ENCODE data around the gene SOCS2. TPM values are rescaled to one million over a fixed set of nuclear protein-coding genes. Genes with fewer than 3 reads are reported as not detected.

Gene SOCS2
- total RNA-seq, 1 donor from 2014 or later: 32.0 TPM

GRCh38 chr12:93567174-93567573 is 5.3 kb upstream of the SOCS2 start:
- no peak for DNase-seq (ENCODE audit: low spot score)

DNA sequence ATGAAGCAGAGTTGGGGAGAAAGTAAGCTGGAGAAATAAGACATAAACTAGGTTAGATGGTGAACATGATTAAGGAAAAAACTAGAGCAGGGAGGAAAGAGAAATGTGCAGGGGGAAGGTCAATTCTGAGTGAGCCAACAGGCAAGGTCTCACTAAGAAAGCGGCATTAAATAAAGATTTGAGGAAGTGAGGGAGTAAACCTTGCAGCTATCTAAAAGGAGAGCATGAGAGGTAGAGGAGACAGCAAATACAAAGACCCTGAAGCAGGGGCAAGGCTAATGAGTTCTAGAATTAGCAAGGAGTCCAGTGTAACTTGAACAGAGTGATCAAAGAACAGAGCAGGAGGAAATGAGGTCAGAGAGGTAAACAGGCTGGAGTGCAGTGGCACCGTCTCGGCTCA is 4.4 kb upstream of the SOCS2 start:
- no peak for DNase-seq (ENCODE audit: low spot score)

DNA sequence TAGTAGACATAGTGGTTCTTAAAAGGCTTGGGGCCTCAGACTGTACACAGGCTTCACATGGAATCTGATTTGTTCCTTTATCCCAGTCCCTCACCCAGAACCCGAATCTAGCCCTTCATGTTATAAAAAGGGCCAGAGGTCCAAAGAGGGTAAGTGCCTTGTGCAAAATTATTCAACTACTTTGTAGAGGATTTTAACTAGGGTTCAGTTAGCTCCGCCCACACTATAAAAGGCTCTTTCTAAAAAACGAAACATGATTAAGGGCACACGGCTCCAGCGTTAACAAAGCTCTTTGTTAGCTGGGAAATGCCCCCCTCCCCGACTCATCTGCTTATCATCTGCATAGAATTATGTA is 3.2 kb upstream of the SOCS2 start:
- DNase-seq (ENCODE audit: low spot score): no peak

DNA sequence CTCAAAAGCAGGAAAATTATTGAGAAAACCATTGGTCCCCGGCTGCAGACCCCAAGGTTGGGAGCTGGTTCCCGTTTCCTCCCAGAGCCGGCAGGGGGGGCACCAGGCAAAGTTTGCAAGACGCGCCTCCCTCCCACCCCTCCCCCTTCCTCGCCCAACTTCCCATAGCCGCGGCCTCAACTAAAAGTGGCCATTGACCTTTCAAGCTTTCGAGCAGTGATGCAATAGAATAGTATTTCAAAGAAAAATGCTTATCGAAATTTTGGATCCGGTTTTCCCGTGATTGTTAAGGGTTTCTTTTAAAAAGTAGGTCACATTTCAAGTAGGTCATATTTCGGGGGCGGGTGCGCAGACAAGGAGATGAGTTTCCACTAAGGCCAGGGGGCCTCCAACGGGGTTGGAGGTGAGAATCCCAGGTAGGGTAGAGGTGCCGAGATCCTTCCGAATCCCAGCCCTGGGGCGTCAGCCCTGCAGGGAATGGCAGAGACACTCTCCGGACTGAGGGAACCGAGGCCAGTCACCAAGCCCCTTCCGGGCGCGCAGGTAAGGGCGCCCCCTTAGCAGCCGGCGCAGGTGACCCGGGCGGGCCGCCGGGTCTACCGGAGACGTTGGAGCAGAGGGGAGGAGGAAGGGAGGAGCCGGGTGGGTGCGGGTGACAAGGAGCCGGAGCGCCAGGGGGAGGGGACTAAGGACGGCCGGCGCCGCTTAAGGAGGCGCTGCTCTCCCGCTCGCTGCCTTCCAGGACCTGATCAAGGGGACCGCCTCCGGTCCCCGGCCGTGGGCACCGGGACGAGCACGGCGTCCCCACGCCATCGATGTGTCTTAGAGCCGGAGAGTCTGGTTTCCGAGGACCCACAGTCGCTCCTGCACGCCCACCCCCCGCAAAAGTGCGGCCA is 2.6 kb upstream of the SOCS2 start:
- peak; percentile 92 for DNase-seq (ENCODE audit: low spot score)

DNA sequence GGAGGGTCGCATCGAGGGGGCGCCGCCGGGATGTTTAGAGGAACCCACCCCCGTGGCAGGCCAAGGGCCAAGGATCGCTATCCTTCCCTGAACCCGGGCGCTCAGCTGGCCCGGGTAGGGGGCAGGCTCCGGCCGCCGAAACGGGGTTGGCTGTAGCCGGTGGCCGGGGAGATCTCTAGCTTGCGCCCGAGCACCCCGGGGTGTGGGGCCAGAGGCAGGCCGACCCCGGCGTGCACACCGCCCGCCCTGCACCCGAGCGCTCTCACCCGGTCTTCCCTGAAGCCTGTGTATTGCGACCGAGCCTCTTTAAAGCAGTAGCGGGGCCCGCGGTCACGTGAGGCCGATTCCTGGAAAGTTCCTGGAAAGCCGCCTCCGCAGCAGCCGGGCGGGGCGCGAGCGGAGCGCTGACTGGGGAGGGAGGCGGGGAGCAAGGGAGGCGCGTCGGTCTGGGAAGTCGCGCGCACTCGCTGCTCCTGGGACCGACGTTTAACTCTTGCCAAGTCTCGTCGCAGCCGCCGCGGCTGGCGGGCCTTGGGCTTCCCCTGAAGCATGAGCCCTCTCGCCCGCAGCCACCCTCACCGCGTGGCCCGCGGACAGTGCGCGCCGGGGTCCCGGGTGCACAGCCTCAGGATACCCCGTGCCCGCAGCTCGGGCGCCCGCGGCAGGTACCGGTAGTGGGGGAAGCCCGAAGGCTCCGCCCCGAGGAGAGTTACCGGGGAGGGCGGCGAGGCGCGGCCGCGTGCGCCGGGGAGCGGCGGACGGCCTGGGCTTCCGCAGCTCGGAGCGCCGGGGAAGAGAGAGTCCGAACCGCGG is 1.7 kb upstream of the SOCS2 start:
- DNase-seq (ENCODE audit: low spot score): peak; percentile 98

DNA sequence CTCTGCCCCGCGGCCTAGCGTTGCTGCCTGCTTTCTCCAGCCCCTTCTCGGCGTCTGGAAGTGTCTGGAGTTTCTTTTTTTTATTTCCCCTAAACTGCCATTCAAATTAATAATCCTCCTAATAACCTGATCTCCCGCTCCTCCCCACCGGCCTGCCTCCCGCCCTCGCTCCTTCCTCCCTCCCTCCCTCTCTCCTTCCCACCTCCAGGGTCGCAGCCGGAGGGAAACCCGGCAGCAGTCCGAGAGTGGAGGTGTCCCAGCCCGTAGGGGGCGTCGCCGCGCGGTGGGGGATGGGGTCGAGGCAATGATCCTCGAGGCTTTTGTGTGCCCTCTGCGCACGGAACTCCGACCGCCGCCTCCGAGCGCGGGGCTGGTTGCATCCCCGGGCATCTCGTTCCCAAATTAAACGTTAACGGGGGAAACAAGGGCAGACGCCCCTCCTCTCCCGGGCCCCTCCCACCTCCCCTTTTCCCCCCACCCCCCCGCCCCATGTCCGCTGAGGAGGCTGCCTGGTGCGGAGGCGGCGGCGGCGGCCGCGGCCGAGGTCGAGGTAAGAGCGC is 1.0 kb upstream of the SOCS2 start:
- peak; percentile 79 for DNase-seq (ENCODE audit: low spot score)

GRCh38 chr12:93572712-93573551 is 457 bp downstream of the SOCS2 start:
- peak; percentile 24 for DNase-seq (ENCODE audit: low spot score)

DNA sequence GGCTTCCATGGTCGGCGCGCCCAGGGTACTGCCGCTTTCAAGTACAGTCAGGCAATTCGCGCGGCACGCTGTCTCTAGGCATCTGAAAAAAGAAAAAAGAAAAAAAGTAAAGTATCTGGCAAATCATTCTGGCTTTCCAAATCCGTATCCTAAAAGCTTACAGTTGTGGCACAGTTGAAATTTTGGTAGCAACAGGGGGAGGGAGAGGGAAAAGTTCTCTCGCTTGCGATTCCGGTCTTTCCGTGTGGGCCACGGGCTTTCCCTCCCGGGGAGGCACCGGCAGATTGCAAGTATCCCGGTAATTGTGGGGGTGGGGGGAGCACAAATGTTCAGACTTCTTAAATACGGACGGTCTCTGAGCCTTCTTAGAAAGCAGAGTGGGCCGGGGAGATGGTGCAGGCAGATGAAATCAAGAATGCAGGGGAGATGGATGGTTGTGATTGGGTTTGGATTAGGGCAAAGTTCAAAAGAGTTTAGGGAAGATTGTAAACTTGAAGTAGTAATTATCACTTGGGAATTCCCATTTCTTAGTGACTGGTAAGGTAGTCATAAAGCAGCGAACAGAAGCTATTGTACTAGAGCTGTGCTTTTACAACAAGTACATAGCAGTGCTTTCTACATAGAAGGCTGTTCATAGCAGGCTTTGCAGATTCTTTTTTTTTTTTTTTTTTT is 1.2 kb downstream of the SOCS2 start:
- no peak for DNase-seq (ENCODE audit: low spot score)

DNA sequence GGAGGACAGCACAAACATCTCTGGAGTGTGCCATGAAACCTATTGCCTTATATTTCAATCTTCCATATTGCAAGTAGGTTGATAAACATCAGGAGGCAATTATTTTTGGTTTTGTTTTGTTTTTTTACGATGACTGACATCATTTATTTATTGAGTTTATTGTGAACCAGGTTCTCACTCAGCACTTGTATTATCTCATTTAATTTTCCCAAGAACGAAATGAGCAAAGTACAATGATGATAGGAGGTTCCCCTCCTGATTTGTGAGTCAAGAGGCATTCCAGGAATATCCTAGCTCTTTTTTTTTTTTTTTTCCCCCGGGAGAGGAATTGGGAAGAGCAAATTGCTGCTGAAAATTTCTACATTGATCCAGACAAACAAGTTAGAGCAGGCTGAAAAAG is 4.7 kb downstream of the SOCS2 start:
- DNase-seq (ENCODE audit: low spot score): no peak

- DNase-seq (ENCODE audit: low spot score): no peak
Observed at GRCh38 chr12:93578221-93578620, 5.7 kb downstream of the SOCS2 start.

GRCh38 chr12:93580682-93581081 is 8.2 kb downstream of the SOCS2 start:
- DNase-seq (ENCODE audit: low spot score): no peak

DNA sequence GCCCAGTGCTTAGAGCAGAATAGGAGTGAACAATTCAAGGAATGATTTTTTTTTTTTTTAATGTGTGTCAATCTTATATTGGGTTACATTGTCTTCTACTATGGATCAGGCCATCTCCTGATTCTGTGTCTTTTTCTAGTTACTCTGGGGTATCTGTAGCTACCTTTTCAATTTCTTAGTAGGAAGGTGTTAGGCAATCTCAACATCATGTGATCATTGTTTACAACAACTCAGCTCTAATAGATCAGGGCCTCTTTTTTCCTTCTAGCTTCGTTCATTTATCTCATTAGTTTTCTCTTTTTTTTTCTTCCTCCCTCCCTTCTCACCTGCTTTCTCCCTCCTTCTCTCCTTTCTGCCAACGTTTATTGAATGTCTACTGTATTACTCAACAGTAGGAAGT is 8.9 kb downstream of the SOCS2 start:
- DNase-seq (ENCODE audit: low spot score): no peak

DNA sequence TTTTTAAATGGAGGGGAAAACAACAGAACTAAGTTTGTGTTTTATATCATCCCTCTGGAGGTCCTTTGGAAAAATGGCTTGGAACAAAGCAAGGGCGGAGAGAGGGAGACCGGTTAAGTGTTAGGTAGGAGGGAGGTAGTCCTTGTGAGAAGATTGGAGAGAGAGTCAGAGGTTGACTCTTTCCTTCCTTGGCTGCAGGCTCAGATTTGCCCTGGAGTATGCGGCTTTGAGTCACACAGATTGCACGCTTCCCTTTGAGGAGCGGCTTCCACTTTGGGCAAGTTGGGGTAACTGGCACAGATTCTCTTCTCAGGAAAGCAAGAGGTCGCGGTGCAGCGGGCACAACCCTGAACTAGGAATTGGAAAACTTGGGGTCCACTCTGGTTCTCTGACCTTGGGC is 9.9 kb downstream of the SOCS2 start:
- DNase-seq (ENCODE audit: low spot score): no peak

DNA sequence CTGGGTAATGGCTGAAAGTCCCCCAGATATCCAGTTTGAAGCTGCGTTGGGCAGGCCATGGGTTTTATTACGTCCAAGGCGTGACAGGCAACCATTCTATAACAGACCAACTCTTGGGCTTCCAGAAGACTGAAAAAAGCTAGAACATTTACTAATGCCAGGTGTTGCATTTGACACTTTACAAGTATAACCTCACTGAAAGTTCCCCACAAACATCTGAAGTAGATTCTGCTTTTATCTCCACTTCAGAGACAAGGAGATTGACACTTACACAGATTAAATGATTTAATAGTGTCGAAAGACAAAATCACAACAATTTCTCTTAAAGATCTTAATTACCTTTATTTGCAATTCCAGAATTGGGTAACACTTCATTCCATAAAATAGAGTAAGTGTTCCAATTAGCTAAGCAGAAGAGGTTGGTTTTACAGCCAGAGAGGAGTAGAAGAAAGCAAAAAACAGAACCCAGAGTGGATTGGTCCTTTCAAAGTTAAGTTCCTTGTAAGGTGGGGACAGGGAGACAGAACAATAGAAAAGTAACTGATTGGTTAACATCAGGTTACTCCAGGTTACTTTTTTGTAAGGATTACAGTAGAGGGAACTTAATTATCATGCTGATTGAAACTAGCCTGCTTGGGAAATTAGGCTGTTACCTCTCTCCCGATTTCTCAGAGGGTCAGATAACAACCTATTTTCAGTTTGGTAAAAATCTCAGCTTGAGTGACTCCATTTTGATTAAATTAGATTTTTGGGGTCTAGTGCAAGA is 11.3 kb downstream of the SOCS2 start:
- DNase-seq (ENCODE audit: low spot score): no peak

DNA sequence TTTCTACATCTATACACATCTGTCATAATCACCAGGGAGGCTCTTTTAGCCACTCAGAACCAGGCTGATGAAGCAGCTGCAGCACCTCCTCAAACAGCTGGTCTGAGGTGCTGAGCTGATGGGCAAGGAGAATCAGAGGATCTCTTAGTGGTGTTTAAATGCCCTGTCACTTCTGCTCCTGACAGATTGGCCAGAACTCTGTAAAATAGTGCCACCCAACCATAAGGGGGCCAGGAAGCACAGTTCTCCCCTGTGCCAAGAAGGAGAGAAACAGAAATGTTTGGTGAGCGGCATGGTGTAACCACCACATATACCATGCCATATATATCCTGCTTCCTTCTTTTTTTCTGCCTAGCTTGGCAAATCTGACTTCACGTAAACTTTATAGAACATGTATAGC is 12.8 kb downstream of the SOCS2 start:
- DNase-seq (ENCODE audit: low spot score): no peak

- DNase-seq (ENCODE audit: low spot score): no peak
Observed at GRCh38 chr12:93587611-93588010, 15.1 kb downstream of the SOCS2 start.

- DNase-seq (ENCODE audit: low spot score): no peak
Observed at GRCh38 chr12:93589081-93589480, 16.6 kb downstream of the SOCS2 start.

DNA sequence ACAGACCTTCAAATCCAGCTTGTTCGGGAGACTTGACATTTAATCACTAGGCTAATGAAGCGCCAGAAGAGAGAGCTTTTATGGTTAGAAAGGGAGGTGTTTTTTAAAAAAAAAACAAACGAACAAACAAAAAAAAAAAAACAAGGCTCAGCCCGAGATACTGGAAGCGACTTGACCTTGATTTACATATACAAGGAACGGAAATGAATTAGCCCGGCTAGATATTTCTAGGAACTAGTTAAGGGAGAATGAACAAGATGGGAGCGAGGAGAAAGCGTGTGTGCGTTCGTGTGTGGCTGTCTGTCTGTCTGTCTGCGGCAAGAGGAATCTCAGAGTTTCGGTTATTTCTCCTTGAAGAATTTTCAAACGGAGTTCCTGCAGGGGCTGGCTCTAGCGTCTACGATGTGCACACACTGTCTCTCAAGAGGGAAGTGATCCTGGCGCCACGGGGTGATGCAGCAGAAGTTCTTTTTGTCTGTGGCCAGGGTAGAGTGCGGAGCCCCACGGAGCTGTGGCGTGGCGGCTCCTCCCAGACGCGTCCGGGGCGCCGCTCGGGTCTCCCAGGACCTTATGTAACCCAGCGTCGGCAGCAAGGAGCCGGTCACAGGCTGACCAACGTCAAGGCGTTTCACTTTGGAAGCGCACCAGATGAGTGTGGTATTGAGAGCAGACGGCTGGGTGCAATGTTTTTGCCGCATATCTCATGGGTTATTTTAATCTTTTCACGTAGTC is 18.8 kb downstream of the SOCS2 start:
- peak; percentile 79 for DNase-seq (ENCODE audit: low spot score)

GRCh38 chr12:93592641-93593406 is 20.3 kb downstream of the SOCS2 start:
- DNase-seq (ENCODE audit: low spot score): no peak

Data from umbilical cord (tissue), 2 donors.